Measurements from ENCODE around the gene RAB23.

The RAB23 gene

GRCh38 chr6:57221936-57222742 lies at the start of gene RAB23:
TSS of gene RAB23 (minus strand) at chr6:57222307. CDS start at chr6:57210380, 11,927 bp downstream.
- DNase-seq (ENCODE audit: extremely low read depth in 1 of 2, low read depth in 1 of 2) = peak; percentile 42 to 72

GRCh38 chr6:57268294-57268640 lies 46.2 kb upstream of the RAB23 start:
- DNase-seq (ENCODE audit: extremely low read depth in 1 of 2, low read depth in 1 of 2) = no peak

DNA sequence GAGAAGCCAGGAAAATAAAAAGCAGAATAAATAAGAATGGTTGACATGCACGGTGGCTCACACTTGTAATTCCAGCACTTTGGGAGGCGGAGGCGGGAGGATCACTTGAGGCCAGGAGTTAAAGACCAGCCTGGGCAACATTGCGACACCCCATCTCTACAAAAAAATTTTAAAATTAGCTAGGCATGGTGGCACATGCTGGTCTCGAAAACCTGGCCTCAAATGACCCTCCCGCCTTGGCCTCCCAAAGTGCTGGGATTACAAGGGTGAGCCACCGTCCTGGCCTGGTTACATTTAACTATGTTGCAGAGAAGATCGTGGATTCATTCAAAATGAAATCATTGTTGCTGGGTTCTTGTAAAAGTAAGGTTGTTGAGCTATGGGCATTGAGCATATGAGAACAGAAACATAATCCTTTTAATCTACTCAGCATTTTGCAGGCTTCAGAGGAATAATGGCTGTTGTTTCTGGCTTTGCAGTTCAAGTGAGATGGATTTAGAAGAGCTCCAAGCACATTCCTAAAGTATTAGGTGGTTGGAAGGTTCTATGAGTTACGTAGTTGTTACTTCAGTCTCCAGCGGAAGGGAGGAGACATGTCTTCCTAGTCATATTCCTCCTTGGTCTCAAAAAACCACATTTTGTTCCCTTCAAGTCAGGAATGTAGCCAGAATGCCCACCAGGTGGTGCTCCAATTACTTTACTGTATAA lies 45.6 kb upstream of the RAB23 start:
- peak in 1 of 2 donors; percentile 5 for DNase-seq (ENCODE audit: extremely low read depth in 1 of 2, low read depth in 1 of 2)

DNA sequence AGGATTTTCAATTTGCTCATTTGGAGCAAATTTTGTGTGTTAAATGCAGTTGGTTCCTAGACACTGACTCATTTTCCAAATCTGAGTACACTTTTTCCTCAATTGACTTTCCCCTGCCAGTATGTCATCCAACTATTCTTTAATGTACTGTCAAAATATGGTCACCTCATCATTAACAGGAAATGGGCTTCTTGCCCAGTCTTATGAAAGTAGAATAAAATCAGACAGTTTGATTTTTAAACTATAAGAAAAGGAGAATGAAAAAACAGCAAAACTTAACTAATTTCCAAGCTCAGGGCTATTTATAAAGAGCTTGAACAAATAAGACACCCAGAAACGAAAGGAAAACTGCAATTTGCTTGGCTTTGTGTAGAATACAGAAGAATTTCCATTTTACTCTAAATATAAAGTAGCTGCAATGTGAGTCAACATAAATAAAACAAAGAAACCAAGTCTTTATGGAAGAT lies 43.7 kb upstream of the RAB23 start:
- no peak for DNase-seq (ENCODE audit: extremely low read depth in 1 of 2, low read depth in 1 of 2)

DNA sequence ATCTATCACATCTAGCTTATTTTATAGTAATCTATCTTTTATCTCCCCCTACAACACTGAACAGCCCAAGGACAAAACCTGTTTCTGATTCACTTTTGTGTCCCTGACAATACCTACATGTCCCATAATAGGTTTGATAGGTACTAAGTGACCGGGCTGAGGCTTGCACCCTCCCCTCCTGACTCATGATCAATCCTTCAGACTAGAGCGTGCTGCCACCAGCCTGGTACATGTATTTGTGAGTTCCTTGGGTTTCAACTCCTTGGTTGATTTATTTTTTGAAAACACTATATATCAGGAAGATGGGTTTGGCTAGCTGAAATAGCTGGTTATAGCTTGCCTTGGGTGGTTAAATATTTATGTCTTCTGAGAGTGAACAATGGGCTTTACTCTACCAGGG lies 41.6 kb upstream of the RAB23 start:
- no peak for DNase-seq (ENCODE audit: extremely low read depth in 1 of 2, low read depth in 1 of 2)

GRCh38 chr6:57262901-57263694 lies 41.0 kb upstream of the RAB23 start:
- no peak for DNase-seq (ENCODE audit: extremely low read depth in 1 of 2, low read depth in 1 of 2)

- DNase-seq (ENCODE audit: extremely low read depth in 1 of 2, low read depth in 1 of 2) = no peak
Measured at GRCh38 chr6:57262488-57262887, 40.4 kb upstream of the RAB23 start.

DNA sequence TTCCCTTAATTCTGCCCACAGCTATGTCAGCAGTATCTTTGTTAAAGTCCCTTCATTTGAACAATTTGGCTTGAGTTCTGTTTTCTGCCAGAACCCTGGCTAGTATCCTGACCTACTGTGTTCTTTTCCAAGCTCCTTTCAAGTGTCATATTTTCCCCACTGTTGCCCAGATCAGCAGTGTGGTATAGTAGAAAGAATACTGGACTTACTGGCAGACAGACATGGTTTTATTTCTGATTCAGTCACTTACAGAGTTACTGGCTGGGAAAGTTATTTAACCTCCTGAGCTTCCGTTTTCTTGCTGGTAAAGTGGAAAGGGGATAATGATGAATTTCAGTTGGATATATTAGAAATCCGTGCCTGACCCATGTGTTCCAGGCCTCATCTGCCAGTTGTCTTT lies 39.8 kb upstream of the RAB23 start:
- no peak for DNase-seq (ENCODE audit: extremely low read depth in 1 of 2, low read depth in 1 of 2)

GRCh38 chr6:57259064-57259463 lies 37.0 kb upstream of the RAB23 start:
- no peak for DNase-seq (ENCODE audit: extremely low read depth in 1 of 2, low read depth in 1 of 2)

DNA sequence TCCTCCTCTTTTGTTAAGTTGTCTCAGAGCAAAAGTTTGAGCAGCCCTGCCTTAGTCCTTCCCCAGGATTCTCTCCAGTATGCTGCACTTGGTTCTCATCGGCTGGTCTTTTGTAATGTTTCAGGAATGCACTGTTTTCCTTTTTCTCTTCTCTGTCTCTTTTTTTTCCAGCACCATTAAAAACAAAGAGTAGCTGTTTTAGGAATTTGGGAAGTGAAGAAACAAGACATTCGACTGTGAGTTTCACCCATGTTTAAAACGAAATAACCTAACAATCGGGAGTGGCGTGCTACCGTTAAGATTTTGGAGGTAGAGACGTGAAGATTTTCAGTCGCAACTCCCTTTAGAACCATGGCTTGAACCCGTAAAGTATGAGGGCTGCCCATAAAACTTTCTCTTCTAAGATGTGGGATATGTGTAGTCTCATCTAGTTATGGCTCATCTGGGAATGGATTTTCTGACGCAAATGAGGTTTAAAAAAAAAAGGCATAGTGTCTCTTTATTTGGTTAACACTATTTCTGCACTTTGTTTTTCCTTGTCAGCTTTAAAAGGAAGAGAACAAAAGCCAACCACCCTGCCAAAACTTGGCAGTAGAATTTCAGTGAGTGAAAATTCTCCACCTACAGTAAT lies 35.9 kb upstream of the RAB23 start:
- DNase-seq (ENCODE audit: extremely low read depth in 1 of 2, low read depth in 1 of 2) = no peak

GRCh38 chr6:57256541-57256940 lies 34.4 kb upstream of the RAB23 start:
- no peak for DNase-seq (ENCODE audit: extremely low read depth in 1 of 2, low read depth in 1 of 2)

DNA sequence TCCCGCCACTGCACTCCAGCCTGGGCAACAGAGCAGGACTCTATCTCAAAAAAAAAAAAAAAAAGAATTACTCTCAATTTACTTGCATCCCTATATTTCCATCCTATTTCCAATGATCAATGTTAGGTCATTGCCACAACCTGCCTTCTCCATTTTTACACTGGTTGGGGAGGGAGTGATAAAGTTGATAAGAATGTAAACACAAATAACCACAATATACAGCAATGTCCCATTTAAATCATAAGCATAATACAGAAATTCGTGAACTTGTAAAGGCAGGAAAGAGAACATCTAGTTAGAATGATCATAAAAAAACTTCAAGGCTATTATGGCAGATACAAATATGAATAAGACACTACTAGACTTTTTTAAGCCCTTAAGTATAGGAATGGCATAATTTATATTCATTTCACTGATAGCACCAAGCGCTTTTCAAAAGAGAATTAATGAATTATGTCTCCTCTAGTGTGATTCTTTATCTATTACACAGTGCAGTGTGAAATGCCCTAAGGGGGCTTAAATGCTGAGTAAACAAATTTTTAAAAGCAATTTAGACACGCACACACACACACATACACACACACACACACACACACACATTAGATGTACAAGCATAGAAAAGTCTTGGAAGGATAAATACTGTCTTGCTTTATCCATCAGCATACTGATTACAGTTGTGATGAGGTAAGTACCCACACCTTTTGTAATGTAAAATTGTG lies 33.5 kb upstream of the RAB23 start:
- no peak for DNase-seq (ENCODE audit: extremely low read depth in 1 of 2, low read depth in 1 of 2)

GRCh38 chr6:57254055-57254717 lies 32.1 kb upstream of the RAB23 start:
- no peak for DNase-seq (ENCODE audit: extremely low read depth in 1 of 2, low read depth in 1 of 2)

DNA sequence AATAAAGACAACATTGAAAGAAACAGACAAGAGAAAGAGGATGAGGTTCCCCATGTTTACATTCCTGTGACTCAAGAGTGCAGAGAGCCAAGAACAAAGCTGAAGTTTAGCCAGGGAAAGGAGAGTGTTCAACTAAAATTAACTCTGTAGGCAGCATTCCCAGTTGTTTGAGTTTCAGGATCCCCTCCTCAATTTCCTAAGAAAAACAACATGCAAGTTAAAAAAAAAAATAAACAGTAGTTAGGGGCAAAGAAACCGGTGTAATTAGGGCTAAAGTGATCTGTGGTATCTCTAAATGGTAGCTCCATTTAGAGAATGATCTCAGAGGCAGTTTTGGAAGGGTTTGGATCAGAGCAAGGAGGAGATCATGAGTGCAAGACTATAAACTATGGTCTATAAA lies 30.9 kb upstream of the RAB23 start:
- DNase-seq (ENCODE audit: extremely low read depth in 1 of 2, low read depth in 1 of 2) = no peak

DNA sequence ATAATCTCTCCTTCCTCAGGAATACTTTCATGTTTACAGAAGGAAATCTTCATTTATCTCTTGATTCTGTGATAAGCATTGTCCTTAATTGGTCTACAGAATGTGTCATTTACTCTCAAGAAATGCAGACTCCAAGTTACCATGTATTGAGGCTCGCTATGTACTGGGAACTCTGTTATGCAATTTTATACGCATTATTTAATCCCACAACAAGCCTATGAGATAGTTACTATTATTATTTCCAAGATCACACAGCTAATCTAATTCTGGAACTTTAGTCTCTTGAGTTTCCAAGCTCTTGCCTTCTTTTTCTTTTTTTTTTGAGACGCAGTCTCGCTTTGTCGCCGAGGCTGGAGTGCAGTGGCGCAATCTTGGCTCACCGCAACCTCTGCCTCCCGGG lies 30.0 kb upstream of the RAB23 start:
- DNase-seq (ENCODE audit: extremely low read depth in 1 of 2, low read depth in 1 of 2) = no peak

DNA sequence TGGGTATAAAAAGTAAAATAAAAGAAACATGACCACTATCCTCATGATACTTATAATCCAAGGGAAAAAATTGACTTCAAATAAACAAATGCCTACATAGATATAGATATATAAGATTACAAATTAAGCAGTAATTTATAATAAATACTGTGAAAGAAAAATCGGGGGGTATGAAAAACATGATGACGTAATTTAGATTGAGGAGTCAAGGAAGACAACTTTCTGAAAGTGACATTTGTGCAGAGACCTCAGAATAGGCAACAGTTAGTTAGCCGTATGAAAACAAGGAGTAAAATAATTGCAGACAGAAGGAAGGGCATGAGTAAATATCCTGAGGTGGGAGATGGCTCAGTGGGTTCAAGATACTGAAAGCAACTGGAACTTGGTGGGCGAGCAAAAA lies 28.2 kb upstream of the RAB23 start:
- DNase-seq (ENCODE audit: extremely low read depth in 1 of 2, low read depth in 1 of 2) = no peak

DNA sequence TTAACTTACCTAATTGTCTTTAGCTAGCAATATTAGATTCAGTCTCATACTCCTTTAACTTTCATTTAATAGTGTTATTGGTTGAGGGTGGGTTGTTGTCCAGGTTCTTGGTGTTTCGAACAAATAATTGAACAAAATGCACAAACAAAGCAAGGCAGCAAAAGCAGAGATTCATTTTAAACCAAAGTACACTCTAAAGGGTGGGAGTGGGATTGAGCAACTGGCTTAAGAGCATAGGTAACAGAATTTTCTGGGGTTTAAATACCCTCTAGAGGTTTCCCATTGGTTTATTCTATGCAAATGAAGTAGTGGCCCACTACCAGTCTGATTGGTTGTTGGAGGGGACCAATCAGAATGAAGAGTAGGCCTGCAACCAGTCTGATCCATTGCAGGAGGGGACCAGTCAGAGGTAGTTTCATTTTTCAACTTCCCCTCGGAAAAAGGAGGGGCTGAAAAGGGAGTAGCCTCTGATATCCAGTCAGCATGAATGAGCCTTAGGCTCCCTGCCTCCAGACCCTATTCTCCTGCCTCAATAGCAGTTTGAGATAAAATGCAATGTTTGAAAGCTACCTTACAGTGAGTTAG lies 26.3 kb upstream of the RAB23 start:
- no peak for DNase-seq (ENCODE audit: extremely low read depth in 1 of 2, low read depth in 1 of 2)

DNA sequence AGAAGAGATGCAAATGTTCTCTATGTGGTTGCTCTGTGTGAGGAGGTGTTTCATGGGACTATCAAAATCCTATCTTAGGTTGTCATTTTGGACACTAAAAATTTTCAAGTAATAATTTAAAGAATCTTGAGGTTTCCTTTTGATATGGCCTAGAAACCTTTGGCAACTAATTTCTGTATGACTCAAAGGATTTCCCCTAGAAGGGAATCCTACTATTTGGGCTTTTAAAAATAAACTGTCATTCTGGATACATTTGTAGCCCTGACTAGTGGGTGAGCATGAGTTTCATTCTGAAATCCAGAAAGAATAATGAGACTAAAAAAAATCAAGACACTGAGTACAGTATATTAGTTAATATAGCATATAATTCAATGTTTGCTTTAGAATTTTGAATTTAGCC lies 25.5 kb upstream of the RAB23 start:
- DNase-seq (ENCODE audit: extremely low read depth in 1 of 2, low read depth in 1 of 2) = no peak

- no peak for DNase-seq (ENCODE audit: extremely low read depth in 1 of 2, low read depth in 1 of 2)
Measured at GRCh38 chr6:57246307-57246706, 24.2 kb upstream of the RAB23 start.

GRCh38 chr6:57243954-57244353 lies 21.8 kb upstream of the RAB23 start:
- no peak for DNase-seq (ENCODE audit: extremely low read depth in 1 of 2, low read depth in 1 of 2)

Measured in activated CD8-positive, alpha-beta memory T cell treated with anti-CD3 and anti-CD28 coated beads for 1 hour (primary cell).